ENCODE measurements around the gene TENM4.

TENM4 gene

DNA sequence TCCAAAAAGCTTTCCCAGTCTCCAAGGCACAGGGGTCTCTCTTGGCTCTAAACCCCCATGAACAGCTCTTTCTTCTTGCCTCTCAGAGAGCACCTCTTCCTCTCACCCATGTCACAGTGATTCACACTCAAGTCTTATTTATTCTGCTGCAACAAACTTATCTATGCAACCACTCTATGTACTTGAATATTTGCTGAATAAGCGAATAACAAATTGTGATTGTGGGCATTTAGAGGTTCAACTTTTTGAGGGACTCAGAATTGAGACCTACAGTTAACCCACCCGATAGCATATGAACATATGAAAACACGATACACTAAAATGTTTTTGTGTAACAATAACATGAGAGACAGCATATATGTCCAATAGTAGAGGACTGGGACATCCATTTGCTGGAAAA lies 729.1 kb downstream of the TENM4 start:
- no peaks in the 10 kb centered on the region for H3K4me1 ChIP-seq (ENCODE audit: control insufficient read depth, insufficient read depth, low read length)
- no peaks in the 10 kb centered on the region for H3K9me3 ChIP-seq (ENCODE audit: control insufficient read depth, low read length)
- H3K36me3 ChIP-seq (ENCODE audit: control insufficient read depth, insufficient read depth, low read length), result no peaks in the 10 kb centered on the region
- H3K4me3 ChIP-seq (ENCODE audit: low read length), result no peak overlapping the region
- no peaks in the 10 kb centered on the region for H3K27me3 ChIP-seq (ENCODE audit: control insufficient read depth, insufficient read depth, low read length)
- no peak overlapping the region for H3K9ac ChIP-seq (ENCODE audit: low read length)

DNA sequence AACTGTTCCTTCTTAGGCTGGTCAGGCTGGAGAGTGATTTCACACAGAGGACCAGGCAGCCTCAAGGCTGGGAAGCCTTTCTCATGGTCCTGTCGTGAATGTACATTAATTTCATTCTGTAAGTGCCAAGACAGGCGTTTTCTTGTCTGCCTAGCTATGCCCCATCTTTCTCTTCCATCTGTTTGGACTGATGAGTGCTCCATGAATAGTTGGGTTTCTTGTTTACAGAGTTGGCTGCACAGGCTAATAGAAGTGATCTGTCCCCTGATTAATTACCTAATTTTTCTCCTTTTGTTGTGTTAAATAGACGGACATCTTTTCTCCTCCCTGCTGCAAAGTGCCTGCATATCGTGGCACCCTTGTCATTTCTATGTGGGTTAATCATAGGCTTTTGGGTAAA lies 730.4 kb downstream of the TENM4 start:
- Histone ChIP-seq H3K9ac (ENCODE audit: low read length) (no peak overlapping the region), H3K36me3 (ENCODE audit: control insufficient read depth, insufficient read depth, low read length) (no peaks in the 10 kb centered on the region), H3K4me1 (ENCODE audit: control insufficient read depth, insufficient read depth, low read length) (no peaks in the 10 kb centered on the region), H3K9me3 (ENCODE audit: control insufficient read depth, low read length) (no peaks in the 10 kb centered on the region), H3K27me3 (ENCODE audit: control insufficient read depth, insufficient read depth, low read length) (no peaks in the 10 kb centered on the region), H3K4me3 (ENCODE audit: low read length) (no peak overlapping the region)

DNA sequence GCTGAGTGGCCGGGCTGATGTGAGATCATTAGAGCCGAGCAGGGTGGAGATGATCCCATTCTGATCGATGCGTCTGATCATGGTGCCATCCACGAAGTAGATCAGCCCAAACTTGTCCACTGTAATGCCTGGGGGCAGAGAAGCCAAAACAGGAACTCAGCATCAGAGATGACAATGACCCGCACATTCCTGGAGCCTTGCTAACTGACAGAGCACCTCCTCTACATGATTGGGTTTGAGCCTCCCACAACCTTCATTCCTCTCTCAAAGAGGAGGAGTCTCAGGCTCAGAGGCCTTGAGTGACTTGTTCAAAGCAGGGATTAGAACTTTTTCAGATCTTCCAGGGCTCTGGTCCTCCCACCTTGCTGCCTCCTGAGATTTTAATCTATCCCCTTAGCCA lies 732.4 kb downstream of the TENM4 start:
- Histone ChIP-seq H3K27me3 (ENCODE audit: control insufficient read depth, insufficient read depth, low read length) (no peaks in the 10 kb centered on the region), H3K9me3 (ENCODE audit: control insufficient read depth, low read length) (no peaks in the 10 kb centered on the region), H3K4me3 (ENCODE audit: low read length) (no peak overlapping the region), H3K9ac (ENCODE audit: low read length) (no peak overlapping the region), H3K4me1 (ENCODE audit: control insufficient read depth, insufficient read depth, low read length) (no peaks in the 10 kb centered on the region), H3K36me3 (ENCODE audit: control insufficient read depth, insufficient read depth, low read length) (no peaks in the 10 kb centered on the region)

DNA sequence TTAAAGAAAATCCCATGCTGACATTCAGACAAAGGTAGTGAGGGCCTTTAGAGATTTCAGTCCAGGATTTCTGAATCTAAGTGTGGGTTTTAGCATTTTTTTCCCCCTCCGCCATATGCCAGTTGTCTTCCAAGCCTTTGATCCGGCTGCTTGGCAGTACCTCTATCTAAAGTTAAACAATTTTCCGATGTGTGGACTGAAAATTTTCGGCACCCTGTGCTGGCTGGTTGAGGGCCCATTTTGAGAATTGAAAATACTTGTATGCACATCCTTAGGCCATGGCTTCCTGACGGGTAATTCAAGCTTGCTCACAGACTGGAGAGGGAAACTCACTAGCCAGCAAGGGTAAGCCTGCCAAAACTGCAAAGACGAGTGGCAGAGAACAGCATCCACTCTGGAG lies 734.3 kb downstream of the TENM4 start:
- Histone ChIP-seq H3K4me3 (ENCODE audit: low read length) (no peak overlapping the region), H3K27me3 (ENCODE audit: control insufficient read depth, insufficient read depth, low read length) (no peaks in the 10 kb centered on the region), H3K4me1 (ENCODE audit: control insufficient read depth, insufficient read depth, low read length) (no peaks in the 10 kb centered on the region), H3K9me3 (ENCODE audit: control insufficient read depth, low read length) (no peaks in the 10 kb centered on the region), H3K36me3 (ENCODE audit: control insufficient read depth, insufficient read depth, low read length) (no peaks in the 10 kb centered on the region), H3K9ac (ENCODE audit: low read length) (no peak overlapping the region)

DNA sequence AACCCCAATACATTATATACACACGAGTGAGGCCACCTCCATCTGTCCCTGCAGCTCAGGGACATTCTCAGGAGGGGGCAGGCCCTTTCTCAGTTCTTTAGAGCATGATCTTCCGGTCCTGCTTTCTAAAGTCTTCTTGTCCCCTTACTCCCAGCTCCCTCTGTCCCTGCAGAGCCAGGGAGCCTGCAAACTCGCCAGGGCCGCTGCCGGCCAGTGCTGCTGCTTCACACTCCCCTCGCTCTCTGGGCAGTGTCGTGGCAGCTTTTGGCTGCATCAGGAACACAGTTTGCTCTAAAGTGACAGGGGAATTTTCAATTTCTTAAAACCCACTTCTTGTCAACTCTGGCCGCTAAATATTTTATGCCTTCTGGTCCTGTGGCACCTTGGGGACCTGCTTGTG lies 736.0 kb downstream of the TENM4 start:
- no peak overlapping the region for H3K4me3 ChIP-seq (ENCODE audit: low read length)
- H3K36me3 ChIP-seq (ENCODE audit: control insufficient read depth, insufficient read depth, low read length), result no peaks in the 10 kb centered on the region
- H3K27me3 ChIP-seq (ENCODE audit: control insufficient read depth, insufficient read depth, low read length), result no peaks in the 10 kb centered on the region
- H3K9me3 ChIP-seq (ENCODE audit: control insufficient read depth, low read length), result no peaks in the 10 kb centered on the region
- H3K9ac ChIP-seq (ENCODE audit: low read length), result no peak overlapping the region
- H3K4me1 ChIP-seq (ENCODE audit: control insufficient read depth, insufficient read depth, low read length), result no peaks in the 10 kb centered on the region

DNA sequence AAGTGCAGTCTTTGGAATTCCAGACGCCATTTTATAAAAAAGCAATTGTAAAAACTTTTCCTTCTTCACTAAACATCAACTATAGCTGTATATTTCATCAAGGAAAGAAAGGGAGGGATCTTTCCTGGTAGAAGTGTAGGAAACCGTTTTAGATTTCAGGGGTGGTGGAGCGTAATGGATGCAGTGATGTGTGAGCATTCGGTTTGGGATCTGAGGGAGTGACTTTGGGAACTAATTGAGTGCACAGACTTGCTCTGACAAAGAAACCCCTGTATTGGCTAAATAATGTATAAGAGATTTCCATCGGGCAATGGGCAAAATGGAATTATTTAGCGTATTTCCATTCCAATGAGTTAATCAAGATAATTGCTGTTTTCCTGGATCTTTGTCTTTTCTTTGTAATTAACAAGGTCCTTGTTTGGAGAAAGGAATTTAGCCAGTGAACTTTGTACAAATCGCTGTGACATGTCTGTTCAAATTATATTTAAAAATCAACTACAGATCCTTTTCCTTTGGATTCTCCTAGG lies 741.2 kb downstream of the TENM4 start:
- H3K27me3 ChIP-seq (ENCODE audit: control insufficient read depth, insufficient read depth, low read length), result peaks cover 6% of the 10 kb centered on the region

DNA sequence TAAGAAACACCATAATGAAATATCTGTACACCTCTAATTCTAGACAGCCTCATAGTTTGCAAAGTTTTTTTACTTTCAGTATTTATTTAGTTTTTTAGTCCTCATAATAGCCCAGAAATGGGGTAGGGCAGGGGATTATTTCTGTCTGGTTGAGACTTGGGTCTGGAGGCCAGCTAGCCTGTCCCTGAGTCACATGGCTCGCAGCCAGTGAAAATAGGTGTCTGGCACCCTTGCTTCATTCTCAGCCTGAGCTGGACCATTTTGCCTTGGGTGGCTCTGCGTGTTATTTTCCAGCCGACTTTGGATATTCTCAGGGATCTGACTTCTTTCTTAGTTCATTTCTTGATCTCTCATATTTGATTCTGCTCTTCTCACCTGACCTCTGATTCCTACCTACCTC lies 742.2 kb downstream of the TENM4 start:
- H3K4me1 ChIP-seq (ENCODE audit: control insufficient read depth, insufficient read depth, low read length), result no peaks in the 10 kb centered on the region
- no peaks in the 10 kb centered on the region for H3K9me3 ChIP-seq (ENCODE audit: control insufficient read depth, low read length)
- peaks cover 6% of the 10 kb centered on the region for H3K27me3 ChIP-seq (ENCODE audit: control insufficient read depth, insufficient read depth, low read length)
- H3K9ac ChIP-seq (ENCODE audit: low read length), result no peak overlapping the region
- no peak overlapping the region for H3K4me3 ChIP-seq (ENCODE audit: low read length)
- no peaks in the 10 kb centered on the region for H3K36me3 ChIP-seq (ENCODE audit: control insufficient read depth, insufficient read depth, low read length)

More for the DNA sequence above, 741.2 kb downstream of the TENM4 start:
- no peaks in the 10 kb centered on the region for H3K36me3 ChIP-seq (ENCODE audit: control insufficient read depth, insufficient read depth, low read length)
- no peaks in the 10 kb centered on the region for H3K4me1 ChIP-seq (ENCODE audit: control insufficient read depth, insufficient read depth, low read length)
- H3K4me3 ChIP-seq (ENCODE audit: low read length), result no peak overlapping the region
- no peak overlapping the region for H3K9ac ChIP-seq (ENCODE audit: low read length)
- no peaks in the 10 kb centered on the region for H3K9me3 ChIP-seq (ENCODE audit: control insufficient read depth, low read length)

DNA sequence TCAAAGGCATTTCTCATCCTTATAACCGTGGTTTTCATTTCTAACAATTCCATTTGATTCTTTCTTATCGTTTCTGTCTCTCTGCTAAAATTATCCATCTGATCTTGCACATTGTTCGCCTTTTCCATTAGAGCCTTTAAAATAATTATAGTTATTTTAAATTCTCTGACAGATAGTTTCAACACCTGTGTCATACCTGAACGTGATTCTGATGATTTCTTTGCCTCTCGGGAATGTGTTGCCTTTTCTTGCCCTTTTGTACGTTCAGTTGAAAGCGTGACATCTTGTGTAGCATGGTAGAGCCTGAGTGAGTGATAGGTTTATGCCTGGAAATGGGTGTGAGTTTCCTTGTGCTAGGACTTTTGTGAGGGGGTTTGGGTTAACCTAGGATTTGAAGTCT lies 744.7 kb downstream of the TENM4 start:
- Histone ChIP-seq H3K4me3 (ENCODE audit: low read length) (no peak overlapping the region), H3K36me3 (ENCODE audit: control insufficient read depth, insufficient read depth, low read length) (no peaks in the 10 kb centered on the region), H3K9me3 (ENCODE audit: control insufficient read depth, low read length) (no peaks in the 10 kb centered on the region), H3K9ac (ENCODE audit: low read length) (no peak overlapping the region), H3K27me3 (ENCODE audit: control insufficient read depth, insufficient read depth, low read length) (peaks cover 6% of the 10 kb centered on the region), H3K4me1 (ENCODE audit: control insufficient read depth, insufficient read depth, low read length) (no peaks in the 10 kb centered on the region)

DNA sequence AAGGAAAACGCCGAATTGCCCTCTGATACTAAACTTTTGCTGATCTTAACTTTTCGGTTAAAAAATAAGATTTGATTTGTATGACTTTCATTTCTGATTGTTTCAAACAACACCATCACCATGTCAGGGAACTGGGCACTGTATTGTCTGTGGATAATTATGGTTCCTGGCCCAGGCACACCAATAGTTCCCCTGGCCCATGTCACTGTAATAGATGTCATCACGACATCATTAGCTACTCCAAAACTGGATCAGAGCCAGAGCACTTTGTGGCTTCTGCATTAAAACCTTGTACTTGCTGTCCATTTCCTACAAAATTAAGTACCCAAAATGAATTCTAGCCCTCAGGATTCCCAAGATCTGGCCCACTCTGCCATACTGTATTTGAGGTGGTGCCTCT lies 746.7 kb downstream of the TENM4 start:
- Histone ChIP-seq H3K27me3 (ENCODE audit: control insufficient read depth, insufficient read depth, low read length) (peaks cover 6% of the 10 kb centered on the region), H3K36me3 (ENCODE audit: control insufficient read depth, insufficient read depth, low read length) (no peaks in the 10 kb centered on the region), H3K4me3 (ENCODE audit: low read length) (no peak overlapping the region), H3K9me3 (ENCODE audit: control insufficient read depth, low read length) (no peaks in the 10 kb centered on the region), H3K9ac (ENCODE audit: low read length) (no peak overlapping the region), H3K4me1 (ENCODE audit: control insufficient read depth, insufficient read depth, low read length) (no peaks in the 10 kb centered on the region)

DNA sequence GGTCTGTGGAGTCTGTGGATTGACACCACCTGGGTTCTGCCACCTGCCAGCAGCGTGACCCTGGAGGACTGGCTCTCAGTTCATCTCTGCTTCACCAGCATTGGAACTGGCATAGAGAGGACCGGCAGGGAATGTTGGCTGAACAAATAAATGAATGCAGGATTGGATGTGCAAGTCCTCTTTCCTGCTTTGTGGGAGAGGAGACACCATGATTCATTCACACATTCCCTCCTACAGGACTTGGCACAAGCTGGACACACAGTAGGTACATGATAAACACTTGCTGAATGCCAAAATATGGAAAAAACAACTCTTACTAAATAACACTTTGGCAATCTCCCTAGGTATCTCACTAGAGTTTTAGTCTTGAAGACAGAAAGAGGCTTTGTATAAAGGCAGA lies 749.6 kb downstream of the TENM4 start:
- Histone ChIP-seq H3K4me1 (ENCODE audit: control insufficient read depth, insufficient read depth, low read length) (no peaks in the 10 kb centered on the region), H3K36me3 (ENCODE audit: control insufficient read depth, insufficient read depth, low read length) (no peaks in the 10 kb centered on the region), H3K27me3 (ENCODE audit: control insufficient read depth, insufficient read depth, low read length) (no peaks in the 10 kb centered on the region), H3K9me3 (ENCODE audit: control insufficient read depth, low read length) (no peaks in the 10 kb centered on the region), H3K4me3 (ENCODE audit: low read length) (no peak overlapping the region), H3K9ac (ENCODE audit: low read length) (no peak overlapping the region)

DNA sequence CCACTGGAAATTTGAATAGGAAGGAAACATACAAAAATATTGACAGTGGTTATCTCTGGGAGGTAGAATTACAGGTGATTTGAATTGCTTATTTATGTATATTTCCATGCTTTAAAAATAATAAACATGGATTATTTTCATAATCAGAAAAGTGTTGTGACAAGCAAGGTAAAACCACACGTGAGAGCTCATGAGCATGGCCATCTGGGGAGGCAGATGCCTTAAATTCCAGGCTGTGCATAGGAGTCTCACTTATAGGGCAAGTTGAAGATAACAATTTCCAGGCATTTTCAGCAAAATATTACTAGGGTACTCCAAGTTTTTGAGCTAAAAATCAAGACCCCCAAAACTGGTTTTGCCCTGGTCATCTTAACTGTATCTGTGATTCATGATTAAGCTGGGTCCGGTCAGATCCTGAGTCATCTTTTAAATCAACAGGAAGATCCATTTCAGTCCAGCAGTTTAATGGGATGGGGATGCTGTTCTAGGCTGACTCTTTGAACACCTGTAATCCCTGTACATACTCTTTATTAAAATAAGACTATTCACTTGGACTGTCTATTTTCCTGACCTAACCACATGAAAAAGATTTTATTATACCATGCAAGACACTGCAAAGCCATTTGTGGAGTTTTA lies 750.4 kb downstream of the TENM4 start:
- Histone ChIP-seq H3K36me3 (ENCODE audit: control insufficient read depth, insufficient read depth, low read length) (no peaks in the 10 kb centered on the region), H3K4me3 (ENCODE audit: low read length) (no peak overlapping the region), H3K27me3 (ENCODE audit: control insufficient read depth, insufficient read depth, low read length) (no peaks in the 10 kb centered on the region), H3K9ac (ENCODE audit: low read length) (no peak overlapping the region), H3K9me3 (ENCODE audit: control insufficient read depth, low read length) (no peaks in the 10 kb centered on the region), H3K4me1 (ENCODE audit: control insufficient read depth, insufficient read depth, low read length) (no peaks in the 10 kb centered on the region)

DNA sequence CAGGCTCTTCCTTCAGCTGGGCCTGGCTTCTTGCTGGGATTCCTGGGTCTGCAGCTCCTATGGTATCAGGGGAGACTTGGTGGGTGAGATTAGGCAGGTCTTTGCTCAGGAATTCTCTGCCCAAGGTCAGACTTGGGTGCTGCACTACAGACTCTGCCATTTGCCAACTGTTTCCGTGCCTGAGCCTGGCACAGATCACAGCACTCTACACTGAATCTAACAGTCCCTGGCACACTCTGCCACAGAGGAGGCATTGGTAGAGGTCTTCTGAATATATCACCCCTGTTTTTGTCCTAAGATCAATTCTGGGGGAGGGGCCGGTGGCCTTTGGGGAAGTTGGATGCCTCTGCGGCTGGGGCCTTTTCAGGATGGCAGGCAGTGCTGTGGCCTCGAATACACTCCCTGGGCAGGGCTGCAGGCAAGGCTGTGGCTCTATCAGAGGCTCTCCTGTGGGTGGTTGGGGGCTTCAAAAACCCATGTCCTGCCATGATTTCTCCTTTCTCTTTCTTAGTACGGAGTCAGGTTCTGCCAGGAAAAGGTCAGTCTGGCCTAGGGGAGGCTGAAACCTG lies 751.2 kb downstream of the TENM4 start:
- H3K9me3 ChIP-seq (ENCODE audit: control insufficient read depth, low read length), result no peaks in the 10 kb centered on the region
- no peak overlapping the region for H3K9ac ChIP-seq (ENCODE audit: low read length)
- H3K36me3 ChIP-seq (ENCODE audit: control insufficient read depth, insufficient read depth, low read length), result no peaks in the 10 kb centered on the region
- H3K4me3 ChIP-seq (ENCODE audit: low read length), result no peak overlapping the region
- no peaks in the 10 kb centered on the region for H3K27me3 ChIP-seq (ENCODE audit: control insufficient read depth, insufficient read depth, low read length)
- H3K4me1 ChIP-seq (ENCODE audit: control insufficient read depth, insufficient read depth, low read length), result no peaks in the 10 kb centered on the region

Measured in mucosa of stomach (tissue), 1 donor.